IMR-90 (cell line): ENCODE results near the gene PARPBP. TPM values are rescaled to one million over a fixed set of nuclear protein-coding genes. Genes with fewer than 3 reads are reported as not detected.
"Not testable (repeated sequence)": the region's sequence is repeated elsewhere in the genome, so short reads cannot be mapped to it uniquely, and the experiment has no call there.

Source experiments
- ATAC-seq: fragments of 200-7000 bp; cut with Tn5 transposase; 2 replicates; pipeline ENCODE4 v1.9.1; 2020; ENCODE audit warnings: low read depth, mild to moderate bottlenecking, moderate library complexity
- BruUV-seq: library from RNA; stranded (reverse); fragments of 400-500 nt; replicated peaks from 2 replicates; lab custom pipeline; 2021; lab: Mats Ljungman, UMichigan
- CTCF ChIA-PET: fragments of 300-600 bp; formaldehyde crosslinking; extraction: SDS; loops from one replicate; lab custom pipeline; 2021; ENCODE audit warnings: antibody characterized with exemption; lab: Yijun Ruan, JAX
- POLR2A ChIA-PET: fragments of 300-600 bp; sonication (Branson Sonifier 250); formaldehyde crosslinking; loops from one replicate; lab custom pipeline; 2022; ENCODE audit warnings: antibody characterized with exemption; ENCODE audit not compliant: unreplicated experiment; lab: Charles Lee
- DNase-seq: peaks from one replicate; pipeline ENCODE4 v3.0.0; 2013
- H2AFZ ChIP-seq: replicated peaks from 2 replicates; pipeline ENCODE3; 2013; ENCODE audit warnings: low read length, mild to moderate bottlenecking; ENCODE audit not compliant: poor library complexity
- H2AK5ac ChIP-seq: 2 replicates; pipeline ENCODE4 v1.6.1; 2013; ENCODE audit warnings: low read depth, low read length, inconsistent platforms
- H2AK9ac ChIP-seq: replicated peaks from 2 replicates; pipeline ENCODE3; 2013; ENCODE audit warnings: mild to moderate bottlenecking, low read depth, low read length, moderate library complexity; ENCODE audit not compliant: poor library complexity
- H2BK120ac ChIP-seq: 2 replicates; pipeline ENCODE4 v1.6.1; 2013; ENCODE audit warnings: low read depth, low read length, inconsistent platforms
- H2BK15ac ChIP-seq: 3 replicates; pipeline ENCODE4 v1.6.1; 2013; ENCODE audit warnings: low read depth, low read length, inconsistent platforms
- H2BK20ac ChIP-seq: 2 replicates; pipeline ENCODE4 v1.6.1; 2013; ENCODE audit warnings: low read depth, mild to moderate bottlenecking, inconsistent platforms, low read length, moderate library complexity
- H2BK5ac ChIP-seq: 2 replicates; pipeline ENCODE4 v1.6.1; 2013; ENCODE audit warnings: mild to moderate bottlenecking, low read depth, low read length, inconsistent platforms; ENCODE audit not compliant: poor library complexity, severe bottlenecking
- H3K14ac ChIP-seq: replicated peaks from 2 replicates; pipeline ENCODE4 v1.6.1; 2013; ENCODE audit warnings: low read depth, low read length, inconsistent platforms
- H3K18ac ChIP-seq: 2 replicates; pipeline ENCODE4 v1.6.1; 2013; ENCODE audit warnings: low read depth, low read length, control low read depth
- H3K23ac ChIP-seq: 2 replicates; pipeline ENCODE4 v1.6.1; 2013; ENCODE audit warnings: low read depth, low read length, inconsistent platforms
- H3K27ac ChIP-seq: 2 replicates; pipeline ENCODE4 v1.5.1; 2013; ENCODE audit warnings: mild to moderate bottlenecking, control low read depth, low read length; ENCODE audit not compliant: insufficient read depth
- H3K27me3 ChIP-seq: 2 replicates; pipeline ENCODE4 v1.6.1; 2013; ENCODE audit warnings: low read length; ENCODE audit not compliant: control insufficient read depth, insufficient read depth
- H3K36me3 ChIP-seq: 2 replicates; pipeline ENCODE4 v1.6.1; 2013; ENCODE audit warnings: low read length, mixed read lengths; ENCODE audit not compliant: control insufficient read depth, insufficient read depth
- H3K4ac ChIP-seq: 2 replicates; pipeline ENCODE4 v1.6.1; 2013; ENCODE audit warnings: low read depth, low read length, inconsistent platforms
- H3K4me1 ChIP-seq: 2 replicates; pipeline ENCODE4 v1.6.1; 2013; ENCODE audit warnings: low read length, mixed read lengths; ENCODE audit not compliant: control insufficient read depth, insufficient read depth
- H3K4me2 ChIP-seq: 2 replicates; pipeline ENCODE4 v1.6.1; 2013; ENCODE audit warnings: low read depth, mild to moderate bottlenecking, control low read depth, low read length, moderate library complexity
- H3K4me3 ChIP-seq: 2 replicates; pipeline ENCODE4 v1.5.1; 2013; ENCODE audit warnings: low read depth, mild to moderate bottlenecking, control low read depth, low read length, moderate library complexity; ENCODE audit not compliant: insufficient read depth
- H3K56ac ChIP-seq: 2 replicates; pipeline ENCODE4 v1.6.1; 2013; ENCODE audit warnings: low read length, inconsistent platforms; ENCODE audit not compliant: insufficient read depth; ENCODE audit errors: extremely low read depth
- H3K79me1 ChIP-seq, 2 experiments: 2 replicates each; pipeline ENCODE4 v1.6.1; 2013; ENCODE audit warnings: low read length in 2 of 2, inconsistent platforms in 1 of 2, low read depth in 1 of 2
- H3K9ac ChIP-seq: 2 replicates; pipeline ENCODE4 v1.6.1; 2013; ENCODE audit warnings: low read depth, low read length, control low read depth
- H3K9me1 ChIP-seq: 2 replicates; pipeline ENCODE4 v1.6.1; 2013; ENCODE audit warnings: low read length, inconsistent platforms; ENCODE audit not compliant: insufficient read depth
- H3K9me3 ChIP-seq: 2 replicates; pipeline ENCODE4 v1.6.1; 2013; ENCODE audit warnings: low read length; ENCODE audit not compliant: control insufficient read depth, insufficient read depth
- H4K20me1 ChIP-seq: 2 replicates; pipeline ENCODE4 v1.6.1; 2013; ENCODE audit warnings: low read length, inconsistent platforms; ENCODE audit not compliant: insufficient read depth
- H4K5ac ChIP-seq: 2 replicates; pipeline ENCODE4 v1.6.1; 2013; ENCODE audit warnings: mild to moderate bottlenecking, low read depth, low read length, control low read depth
- H4K8ac ChIP-seq, 2 experiments: 2 replicates each; pipeline ENCODE4 v1.6.1; 2013; ENCODE audit warnings: low read depth in 2 of 2, low read length in 2 of 2, control low read depth in 1 of 2, inconsistent platforms in 1 of 2
- H4K91ac ChIP-seq: 2 replicates; pipeline ENCODE4 v1.6.1; 2013; ENCODE audit warnings: low read depth, low read length, inconsistent platforms; ENCODE audit not compliant: insufficient read depth
- CHD1 ChIP-seq: IDR thresholded peaks from 2 replicates; pipeline ENCODE4 v1.6.1; 2012; ENCODE audit warnings: low read depth, low read length, improper control_type of control experiment
- ELK1 ChIP-seq: fragments of 150-350 bp; IDR thresholded peaks from 2 replicates; pipeline ENCODE4 v1.6.1; 2016; ENCODE audit warnings: low read depth, mild to moderate bottlenecking, low read length, moderate library complexity, borderline replicate concordance
- WGBS, 2 experiments: methylation state at CpG; one replicate each; pipeline versions ENCODE4 v1.1.5 to v1.1.7; 2013; ENCODE audit warnings: missing lambda C conversion rate in 2 of 2; ENCODE audit not compliant: insufficient read length in 1 of 2; ENCODE audit errors: extremely low coverage in 2 of 2; 5-methylcytosine and 5-hydroxymethylcytosine counted together
- dilution Hi-C: fragments of 300-500 bp; cut with HindIII; formaldehyde crosslinking; loops from one replicate; pipeline ENCODE4 v1.14.3; 2018; ENCODE audit warnings: low sequenced_read_pairs; ENCODE audit not compliant: unreplicated experiment
- in situ Hi-C: fragments of 300-500 bp; cut with MboI; formaldehyde crosslinking; loops from 3 replicates; pipeline ENCODE4 v1.14.3; 2019; ENCODE audit warnings: low sequenced_read_pairs, inconsistent platforms, mixed read lengths
- intact Hi-C: fragments of 100-400 bp; cut with micrococcal nuclease; formaldehyde crosslinking; loops from 2 replicates; pipeline ENCODE4 v1.10.0; 2022
- polyA plus RNA-seq, 3 experiments: library from polyadenylated mRNA; depleted of rRNA; stranded (reverse); fragments of >200 nt; gene quantifications; 2 replicates each; pipeline ENCODE4 v1.2.3, GENCODE V29; 2012; ENCODE audit warnings: low replicate concordance in 1 of 3
- total RNA-seq: library from RNA; depleted of rRNA; stranded (reverse); fragments of >200 nt; gene quantifications from 2 replicates; pipeline ENCODE4 v1.2.3, GENCODE V29; 2012

Gene PARPBP
- total and polyA plus RNA-seq, 2 of the 4 experiments (the other 2 are of a cell fraction): 4.8 to 7.2 TPM

GRCh38 chr12:102120886-102121285 is 903 bp downstream of the PARPBP start:
- Histone ChIP-seq H2BK5ac (no peak overlapping the region), H2AK9ac (peak overlapping the region; percentile 70), H4K8ac (peak overlapping the region; percentile 43 to 95; a peak in 2 of 4 replicates), H3K14ac (no peak overlapping the region), H3K27me3 (no peaks in the 10 kb centered on the region), H4K5ac (no peak overlapping the region), H3K23ac (peak overlapping the region; percentile 13; the same call in 1 of the 2 replicates), H3K18ac (no peak overlapping the region), H3K9me1 (no peaks in the 10 kb centered on the region), H3K9ac (peak overlapping the region; percentile 65; the same call in 1 of the 2 replicates), H2AK5ac (no peak overlapping the region), H2BK15ac (no peak overlapping the region), H4K91ac (no peak overlapping the region), H4K20me1 (no peaks in the 10 kb centered on the region), H2BK120ac (no peak overlapping the region), H3K4ac (peak overlapping the region; percentile 5; the same call in 1 of the 2 replicates), H2BK20ac (no peak overlapping the region), H3K79me1 (peaks cover 34 to 44% of the 10 kb centered on the region in 2 experiments), H3K27ac (peak overlapping the region; percentile 26; the same call in 1 of the 2 replicates), H3K36me3 (0 out of 2 replicates have a peak, but pooled peaks cover 1% of the 10 kb centered on the region), H3K4me3 (peak overlapping the region; percentile 86; the same call in 1 of the 2 replicates), H3K4me1 (peaks cover 4% of the 10 kb centered on the region; the same call in 1 of the 2 replicates), H3K4me2 (peak overlapping the region; percentile 89), H3K56ac (no peak overlapping the region), H2AFZ (peak overlapping the region; percentile 99), H3K9me3 (no peaks in the 10 kb centered on the region)
- in situ Hi-C loops (no loop called here), intact Hi-C loops (loop anchor here (1.0 to 2.0 kb wide), 3 partner anchors 181 to 582 kb away; no protein-coding TSS in a partner anchor), dilution Hi-C loops (no loop called here)
- ChIA-PET CTCF (interaction anchor here (0.6 kb wide), 1 partner anchor 44 kb away, joined by 5 read pairs; no protein-coding TSS in a partner anchor), POLR2A (no interaction called here)
- BruUV-seq: no TSS peak
- TF ChIP-seq ELK1 (no peak), CHD1 (no peak)
- ATAC-seq (no peak), DNase-seq (peak; percentile 29)
- WGBS, 2 experiments: 0% methylated on average over 1 of the region's 4 CpGs; no CpG with 5 or more reads in 1 of the 2 experiments

- H4K5ac ChIP-seq, H2AK5ac ChIP-seq, H4K91ac ChIP-seq, H3K9me3 ChIP-seq, H3K4ac ChIP-seq, H3K9me1 ChIP-seq, H3K27ac ChIP-seq, H2BK120ac ChIP-seq, H4K8ac ChIP-seq, H3K14ac ChIP-seq, H2BK20ac ChIP-seq, DNase-seq, in situ Hi-C loops, H2BK15ac ChIP-seq, H3K23ac ChIP-seq, H3K36me3 ChIP-seq, H3K4me3 ChIP-seq, BruUV-seq, H3K56ac ChIP-seq, H4K20me1 ChIP-seq, dilution Hi-C loops, H3K18ac ChIP-seq, ATAC-seq, H3K9ac ChIP-seq, H2AFZ ChIP-seq, H2BK5ac ChIP-seq, H3K27me3 ChIP-seq, H3K4me1 ChIP-seq, H2AK9ac ChIP-seq: not testable (repeated sequence)
- WGBS, 2 experiments: 83% methylated on average over 1 of the region's 2 CpGs; no CpG with 5 or more reads in 1 of the 2 experiments
- intact Hi-C loops: loop anchor here (2.0 kb wide), 2 partner anchors 363 to 581 kb away; no protein-coding TSS in a partner anchor
- peak overlapping the region; percentile 89; the same call in 1 of the 2 replicates for H3K4me2 ChIP-seq
- H3K79me1 ChIP-seq: peaks cover 34 to 44% of the 10 kb centered on the region in 2 experiments
- ChIA-PET CTCF (interaction anchor here (0.5 to 0.6 kb wide), 2 partner anchors 43 to 269 kb away, joined by 3 to 5 read pairs; no protein-coding TSS in a partner anchor), POLR2A (interaction anchor here (0.8 kb wide), 1 partner anchor 185 kb away, joined by 3 read pairs; no protein-coding TSS in a partner anchor)
Measured at GRCh38 chr12:102121328-102121727, 1.3 kb downstream of the PARPBP start.
